H9 (cell line): ENCODE measurements around the gene BORCS8. TPM values are rescaled to one million over a fixed set of nuclear protein-coding genes. Genes with fewer than 3 reads are reported as not detected.

Experiments
- DNase-seq: peaks from one replicate; pipeline ENCODE4 v3.0.0-alpha.2; 2017
- H2AFZ ChIP-seq: one replicate; pipeline ENCODE4 v1.6.1; 2013; ENCODE audit warnings: mild to moderate bottlenecking, low read length, control low read depth, moderate library complexity
- H2AK5ac ChIP-seq: 2 replicates; pipeline ENCODE4 v1.6.1; 2013; ENCODE audit warnings: low read length, control low read depth, mixed read lengths; ENCODE audit not compliant: insufficient read length
- H2BK120ac ChIP-seq: one replicate; pipeline ENCODE4 v1.6.1; 2013; ENCODE audit warnings: low read depth, mild to moderate bottlenecking, low read length, control low read depth, inconsistent platforms; ENCODE audit not compliant: poor library complexity, severe bottlenecking
- H2BK12ac ChIP-seq: 2 replicates; pipeline ENCODE4 v1.6.1; 2013; ENCODE audit warnings: low read length, control low read depth, mixed read lengths, low read depth; ENCODE audit not compliant: insufficient read length
- H2BK15ac ChIP-seq: 2 replicates; pipeline ENCODE4 v1.6.1; 2013; ENCODE audit warnings: low read depth, low read length, control low read depth
- H2BK20ac ChIP-seq: one replicate; pipeline ENCODE4 v1.6.1; 2013; ENCODE audit warnings: low read depth, mild to moderate bottlenecking, low read length, control low read depth, inconsistent platforms; ENCODE audit not compliant: poor library complexity, severe bottlenecking
- H2BK5ac ChIP-seq: 2 replicates; pipeline ENCODE4 v1.6.1; 2013; ENCODE audit warnings: low read length, control low read depth, mixed read lengths; ENCODE audit not compliant: insufficient read length
- H3K14ac ChIP-seq: 2 replicates; pipeline ENCODE4 v1.6.1; 2013; ENCODE audit warnings: low read length, control low read depth; ENCODE audit not compliant: insufficient read depth
- H3K18ac ChIP-seq: 2 replicates; pipeline ENCODE4 v1.6.1; 2013; ENCODE audit warnings: low read depth, mild to moderate bottlenecking, mixed read lengths, low read length, control low read depth; ENCODE audit not compliant: insufficient read length
- H3K23ac ChIP-seq: 2 replicates; pipeline ENCODE4 v1.6.1; 2013; ENCODE audit warnings: low read length, control low read depth, mixed read lengths, low read depth; ENCODE audit not compliant: insufficient read length
- H3K23me2 ChIP-seq: 2 replicates; pipeline ENCODE4 v1.6.1; 2013; ENCODE audit warnings: low read depth, mild to moderate bottlenecking, mixed read lengths, low read length, control low read depth; ENCODE audit not compliant: insufficient read length, poor library complexity, severe bottlenecking
- H3K27ac ChIP-seq: 2 replicates; pipeline ENCODE4 v1.5.1; 2013; ENCODE audit warnings: low read length, control low read depth, mixed read lengths, low read depth; ENCODE audit not compliant: insufficient read length
- H3K27me3 ChIP-seq: 2 replicates; pipeline ENCODE4 v1.6.1; 2013; ENCODE audit warnings: low read length, control low read depth, inconsistent platforms; ENCODE audit not compliant: insufficient read depth
- H3K4ac ChIP-seq: 2 replicates; pipeline ENCODE4 v1.6.1; 2013; ENCODE audit warnings: low read depth, mild to moderate bottlenecking, control low read depth, inconsistent platforms, low read length, moderate library complexity
- H3K4me1 ChIP-seq: 2 replicates; pipeline ENCODE4 v1.6.1; 2013; ENCODE audit warnings: low read length, control low read depth, inconsistent platforms; ENCODE audit not compliant: insufficient read depth
- H3K4me2 ChIP-seq: 2 replicates; pipeline ENCODE4 v1.6.1; 2013; ENCODE audit warnings: low read length, control low read depth, mixed read lengths; ENCODE audit not compliant: insufficient read length, insufficient read depth
- H3K56ac ChIP-seq: 2 replicates; pipeline ENCODE4 v1.6.1; 2013; ENCODE audit warnings: low read depth, mild to moderate bottlenecking, mixed read lengths, low read length, control low read depth; ENCODE audit not compliant: insufficient read length
- H3K79me1 ChIP-seq: 2 replicates; pipeline ENCODE4 v1.6.1; 2013; ENCODE audit warnings: low read depth, mild to moderate bottlenecking, moderate library complexity, low read length, control low read depth, inconsistent platforms; ENCODE audit not compliant: insufficient read depth, poor library complexity, severe bottlenecking
- H3K79me2 ChIP-seq: 2 replicates; pipeline ENCODE4 v1.6.1; 2013; ENCODE audit warnings: low read length, control low read depth, inconsistent platforms; ENCODE audit not compliant: insufficient read depth
- H3K9ac ChIP-seq: 2 replicates; pipeline ENCODE4 v1.6.1; 2013; ENCODE audit warnings: low read length, control low read depth, mixed read lengths; ENCODE audit not compliant: insufficient read length; ENCODE audit errors: extremely low read depth
- H3K9me3 ChIP-seq: one replicate; pipeline ENCODE4 v1.6.1; 2013; ENCODE audit warnings: low read depth, low read length, inconsistent platforms; ENCODE audit not compliant: control insufficient read depth
- H3T11ph ChIP-seq: one replicate; pipeline ENCODE4 v1.6.1; 2013; ENCODE audit warnings: mild to moderate bottlenecking, low read length, control low read depth, inconsistent platforms
- H4K20me1 ChIP-seq: one replicate; pipeline ENCODE4 v1.6.1; 2013; ENCODE audit not compliant: control insufficient read depth, insufficient read length, insufficient read depth
- H4K5ac ChIP-seq: 2 replicates; pipeline ENCODE4 v1.6.1; 2013; ENCODE audit warnings: low read depth, mild to moderate bottlenecking, mixed read lengths, low read length, control low read depth; ENCODE audit not compliant: insufficient read length
- H4K8ac ChIP-seq: replicated peaks from 2 replicates; pipeline ENCODE4 v1.6.1; 2013; ENCODE audit warnings: low read length, control low read depth, mixed read lengths, low read depth; ENCODE audit not compliant: insufficient read length
- H4K91ac ChIP-seq: 2 replicates; pipeline ENCODE4 v1.6.1; 2013; ENCODE audit warnings: low read depth, mild to moderate bottlenecking, moderate library complexity, mixed read lengths, low read length, control low read depth; ENCODE audit not compliant: insufficient read length
- H3K27ac Mint-ChIP-seq, 3 experiments: 2 replicates in 2 of 3; 3 replicates in 1 of 3; pipeline ENCODE4 v1.8.0; 2020 to 2021; ENCODE audit warnings: mixed read lengths in 3 of 3, mild to moderate bottlenecking in 1 of 3, moderate library complexity in 1 of 3
- H3K27me3 Mint-ChIP-seq: 2 replicates; pipeline ENCODE4 v1.8.0; 2021; ENCODE audit warnings: low read depth, mild to moderate bottlenecking, moderate library complexity, mixed read lengths
- H3K36me3 Mint-ChIP-seq, 3 experiments: 2 replicates in 2 of 3; 3 replicates in 1 of 3; pipeline ENCODE4 v1.8.0; 2020 to 2021; ENCODE audit warnings: low read depth in 3 of 3, mixed read lengths in 3 of 3; ENCODE audit not compliant: insufficient read depth in 1 of 3
- H3K4me1 Mint-ChIP-seq, 2 experiments: 2 replicates each; pipeline ENCODE4 v1.8.0; 2020; ENCODE audit warnings: mixed read lengths in 2 of 2
- H3K4me3 Mint-ChIP-seq, 2 experiments: 2 replicates in 1 of 2; 3 replicates in 1 of 2; pipeline ENCODE4 v1.8.0; 2020 to 2021; ENCODE audit warnings: mild to moderate bottlenecking in 2 of 2, mixed read lengths in 2 of 2, moderate library complexity in 1 of 2
- H3K9me3 Mint-ChIP-seq, 2 experiments: 2 replicates in 1 of 2; 3 replicates in 1 of 2; pipeline ENCODE4 v1.8.0; 2020; ENCODE audit warnings: mild to moderate bottlenecking in 2 of 2, mixed read lengths in 2 of 2, moderate library complexity in 1 of 2
- WGBS: extraction: QIAGEN DNeasy Blood & Tissue Kit; methylation state at CpG from one replicate; pipeline ENCODE4 v1.1.7; 2013; ENCODE audit warnings: missing lambda C conversion rate, low lambda C conversion rate, mixed read lengths; ENCODE audit not compliant: insufficient read length; ENCODE audit errors: extremely low coverage; 5-methylcytosine and 5-hydroxymethylcytosine counted together
- total RNA-seq: library from RNA; stranded (reverse); gene quantifications from 2 replicates; pipeline ENCODE4 v1.2.1, GENCODE V29; 2021
- TF ChIP-seq, protein P1 (sequence below): fragments of 200-600 bp; sonication (generic); conservative IDR thresholded peaks from 3 replicates; pipeline ENCODE4 v1.8.0; 2021; ENCODE audit warnings: antibody characterized with exemption, mild to moderate bottlenecking

Gene BORCS8
- total RNA-seq, 1 experiment from 2014 or later, result 20.4 TPM

- Histone ChIP-seq H3K4me1 (no peaks in the 10 kb centered on the region), H3K23ac (no peak overlapping the region), H3K4ac (no peak overlapping the region), H3K27me3 (no peaks in the 10 kb centered on the region), H2AK5ac (no peak overlapping the region), H2BK15ac (no peak overlapping the region), H3K79me1 (peaks cover 4% of the 10 kb centered on the region), H4K5ac (no peak overlapping the region), H3K23me2 (peaks cover 3% of the 10 kb centered on the region), H3K18ac (no peak overlapping the region), H3K9ac (no peak overlapping the region), H2BK5ac (no peak overlapping the region), H2BK120ac (no peak overlapping the region), H3K79me2 (no peaks in the 10 kb centered on the region; the same call in 1 of the 2 replicates), H4K8ac (no peak overlapping the region), H3K14ac (no peak overlapping the region), H4K91ac (no peak overlapping the region), H3K4me2 (peak overlapping the region; percentile 79), H3K56ac (no peak overlapping the region), H2AFZ (no peak overlapping the region), H3K27ac (no peak overlapping the region), H4K20me1 (no peaks in the 10 kb centered on the region), H3K9me3 (no peaks in the 10 kb centered on the region), H2BK20ac (no peak overlapping the region), H2BK12ac (no peak overlapping the region), H3T11ph (no peak overlapping the region)
- Mint-ChIP-seq H3K27me3 (no peaks in the 10 kb centered on the region), H3K4me3 (peak overlapping the region; percentile 96 to 97), H3K4me1 (peaks cover 0 to 16% of the 10 kb centered on the region in 2 experiments; a peak in 2 of 4 replicates), H3K36me3 (peaks cover 9 to 35% (median 25%) of the 10 kb centered on the region in 3 experiments; a peak in 6 of 7 replicates), H3K27ac (no peak overlapping the region; a peak in 1 of 7 replicates), H3K9me3 (no peaks in the 10 kb centered on the region)
- WGBS, result no CpG with 5 or more reads among the region's 5 CpGs
- DNase-seq, result no peak
- TF ChIP-seq, protein P1, sequence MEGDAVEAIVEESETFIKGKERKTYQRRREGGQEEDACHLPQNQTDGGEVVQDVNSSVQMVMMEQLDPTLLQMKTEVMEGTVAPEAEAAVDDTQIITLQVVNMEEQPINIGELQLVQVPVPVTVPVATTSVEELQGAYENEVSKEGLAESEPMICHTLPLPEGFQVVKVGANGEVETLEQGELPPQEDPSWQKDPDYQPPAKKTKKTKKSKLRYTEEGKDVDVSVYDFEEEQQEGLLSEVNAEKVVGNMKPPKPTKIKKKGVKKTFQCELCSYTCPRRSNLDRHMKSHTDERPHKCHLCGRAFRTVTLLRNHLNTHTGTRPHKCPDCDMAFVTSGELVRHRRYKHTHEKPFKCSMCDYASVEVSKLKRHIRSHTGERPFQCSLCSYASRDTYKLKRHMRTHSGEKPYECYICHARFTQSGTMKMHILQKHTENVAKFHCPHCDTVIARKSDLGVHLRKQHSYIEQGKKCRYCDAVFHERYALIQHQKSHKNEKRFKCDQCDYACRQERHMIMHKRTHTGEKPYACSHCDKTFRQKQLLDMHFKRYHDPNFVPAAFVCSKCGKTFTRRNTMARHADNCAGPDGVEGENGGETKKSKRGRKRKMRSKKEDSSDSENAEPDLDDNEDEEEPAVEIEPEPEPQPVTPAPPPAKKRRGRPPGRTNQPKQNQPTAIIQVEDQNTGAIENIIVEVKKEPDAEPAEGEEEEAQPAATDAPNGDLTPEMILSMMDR, result no peak
These were observed 2.0 kb upstream of the BORCS8 start for GRCh38 chr19:19193926-19194325.
